GM21381 (cell line): Measurements from ENCODE around the gene MUC21.
"Not testable (repeated sequence)": the region's sequence is repeated elsewhere in the genome, so short reads cannot be mapped to it uniquely, and the experiment has no call there.

ENCODE experiments used
- ATAC-seq: cut with Tn5 transposase; IDR thresholded peaks from one replicate; pipeline ENCODE4 v1.9.1; 2021; ENCODE audit warnings: mild to moderate bottlenecking, moderate library complexity; ENCODE audit not compliant: unreplicated experiment

Gene MUC21

DNA sequence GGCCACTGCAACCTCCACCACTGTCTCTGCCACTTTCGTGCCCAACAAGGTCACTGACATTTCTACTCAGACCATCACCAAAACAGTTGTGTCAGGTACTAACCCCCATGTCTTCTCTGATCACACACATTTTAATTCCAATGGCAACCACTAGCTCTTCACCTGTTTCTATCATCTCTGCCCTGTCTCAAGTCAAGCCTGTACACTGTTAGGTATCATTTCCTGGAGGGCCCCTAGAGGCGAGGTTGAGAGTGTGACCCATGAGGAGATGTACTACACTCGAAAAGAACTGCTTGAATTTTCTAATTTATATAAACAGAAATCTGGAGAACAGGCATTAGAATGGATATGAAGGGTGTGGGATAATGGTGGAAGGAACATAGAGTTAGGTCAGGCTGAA lies 17.4 kb upstream of the MUC21 start:
- no peak for ATAC-seq

- not testable (repeated sequence) for ATAC-seq
Observed at GRCh38 chr6:30969171-30969570, 14.3 kb upstream of the MUC21 start.

DNA sequence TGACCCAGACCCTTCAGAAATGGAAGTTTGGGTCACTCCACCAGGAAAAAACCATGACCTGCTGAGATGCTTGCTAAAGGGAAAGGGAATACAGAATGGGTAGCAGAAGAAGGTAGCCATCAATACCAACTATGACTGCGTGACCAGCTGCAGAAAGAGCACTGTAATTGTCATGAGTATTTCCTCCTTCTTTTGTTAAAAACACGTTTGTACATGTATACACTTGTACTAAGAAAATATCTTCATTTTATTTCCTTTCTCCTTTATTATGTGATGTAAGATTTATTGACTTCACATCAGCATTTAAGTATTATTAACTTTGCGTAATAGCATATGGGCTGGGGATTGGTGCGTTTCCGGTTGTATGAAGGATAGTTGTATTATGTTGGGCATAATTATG lies 12.6 kb upstream of the MUC21 start:
- no peak for ATAC-seq

DNA sequence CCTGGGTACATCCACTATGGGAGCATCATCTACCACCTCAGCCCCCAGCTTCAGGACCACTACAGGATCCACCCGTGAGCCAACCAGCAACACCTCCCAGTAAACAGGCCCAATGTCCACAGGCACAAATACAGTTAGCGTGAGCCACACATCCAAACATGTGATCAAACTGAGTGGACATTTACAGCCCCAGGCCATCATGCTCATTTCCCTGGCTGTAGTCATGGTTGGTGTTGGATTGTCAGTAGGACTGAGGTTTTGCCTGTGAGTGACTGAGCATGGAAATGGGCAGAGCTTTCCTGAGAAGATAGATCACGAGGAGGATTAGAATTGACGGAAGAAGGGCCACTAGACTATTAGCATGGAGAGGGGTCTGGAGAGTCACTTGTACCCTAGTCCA lies 10.7 kb upstream of the MUC21 start:
- ATAC-seq: no peak

DNA sequence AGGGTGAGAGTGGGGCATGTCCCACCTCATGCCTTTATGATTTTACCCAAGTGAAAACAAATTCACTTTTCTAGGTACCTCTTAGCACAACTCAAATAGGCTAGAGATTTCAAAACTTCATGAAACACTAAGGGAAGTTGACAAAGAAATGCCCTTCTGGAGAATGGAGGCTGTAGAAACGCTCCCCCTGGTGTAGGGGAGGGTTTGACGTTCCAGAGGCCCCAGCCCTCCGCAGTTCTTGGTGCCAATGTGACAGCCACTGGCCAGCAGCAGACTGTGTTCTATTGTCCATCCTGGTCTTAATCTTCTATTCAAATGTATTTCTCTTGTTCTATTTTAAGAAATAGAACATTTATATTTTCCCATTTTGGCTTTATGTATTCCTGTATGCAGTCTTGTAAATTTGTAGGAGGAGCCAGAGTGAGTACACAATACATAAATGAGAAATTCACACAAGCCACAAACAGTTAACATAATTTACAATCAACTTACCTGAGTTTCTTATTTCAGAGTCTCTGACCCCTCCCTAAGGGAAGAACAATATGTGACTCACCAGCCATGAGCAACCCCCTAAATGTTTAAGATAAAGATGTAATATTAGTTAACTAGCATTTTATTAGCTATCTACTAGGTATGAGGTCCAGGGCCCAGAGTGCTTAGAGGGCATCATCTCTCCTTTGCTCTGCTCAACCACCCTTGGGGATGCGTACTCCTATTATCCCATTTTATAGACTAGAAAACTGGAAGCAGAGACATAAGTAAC lies 8.8 kb upstream of the MUC21 start:
- no peak for ATAC-seq

- ATAC-seq: no peak
Observed at GRCh38 chr6:30979141-30979540, 4.4 kb upstream of the MUC21 start.

- no peak for ATAC-seq
Observed at GRCh38 chr6:30979690-30980089, 3.8 kb upstream of the MUC21 start.

- no peak for ATAC-seq
Observed at GRCh38 chr6:30981942-30982772, 1.4 kb upstream of the MUC21 start.

DNA sequence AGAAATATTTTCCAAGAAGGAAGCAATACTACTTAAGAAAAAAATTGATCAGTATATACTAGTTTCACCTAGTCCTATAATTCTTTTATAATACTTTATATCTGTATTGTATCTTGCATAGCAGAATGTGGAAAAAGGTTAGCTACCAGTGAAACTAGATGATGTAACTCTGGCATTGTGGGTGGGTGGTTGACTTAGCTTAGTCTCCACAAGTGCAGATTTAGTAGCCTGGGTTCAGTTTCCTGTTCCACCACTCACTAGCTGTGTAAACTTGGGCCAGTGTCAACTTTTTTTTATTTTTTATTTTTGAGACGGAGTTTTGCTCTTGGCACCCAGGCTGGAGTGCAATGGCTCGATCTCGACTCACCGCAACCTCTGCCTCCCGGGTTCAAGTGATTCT lies 2.0 kb downstream of the MUC21 start:
- ATAC-seq: no peak

- ATAC-seq: no peak
Observed at GRCh38 chr6:30987304-30987703, 3.8 kb downstream of the MUC21 start.

- ATAC-seq: no peak
Observed at GRCh38 chr6:30988209-30988825, 4.8 kb downstream of the MUC21 start.

- ATAC-seq: no peak
Observed at GRCh38 chr6:30990422-30991086, 7.0 kb downstream of the MUC21 start.

- no peak for ATAC-seq
Observed at GRCh38 chr6:30991891-30992290, 8.4 kb downstream of the MUC21 start.

DNA sequence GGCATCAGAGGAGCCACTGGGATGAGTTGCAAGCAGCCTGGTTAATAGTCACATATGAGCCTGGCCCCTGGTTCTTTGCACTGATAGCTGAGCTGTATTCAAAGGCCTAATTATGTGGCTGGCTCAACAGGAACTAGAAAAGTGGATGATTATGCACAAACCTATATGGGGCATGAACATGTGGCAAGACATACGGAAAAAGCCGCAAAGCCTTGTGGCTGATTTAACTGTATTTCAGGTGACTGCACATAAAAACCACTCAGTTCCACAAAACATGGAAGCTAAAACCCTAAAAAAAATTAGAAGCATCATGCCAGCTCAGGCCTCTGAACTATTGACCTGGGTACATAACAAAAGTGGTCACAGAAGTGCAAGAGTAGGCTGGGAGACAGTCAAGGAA lies 13.8 kb downstream of the MUC21 start:
- ATAC-seq: no peak

DNA sequence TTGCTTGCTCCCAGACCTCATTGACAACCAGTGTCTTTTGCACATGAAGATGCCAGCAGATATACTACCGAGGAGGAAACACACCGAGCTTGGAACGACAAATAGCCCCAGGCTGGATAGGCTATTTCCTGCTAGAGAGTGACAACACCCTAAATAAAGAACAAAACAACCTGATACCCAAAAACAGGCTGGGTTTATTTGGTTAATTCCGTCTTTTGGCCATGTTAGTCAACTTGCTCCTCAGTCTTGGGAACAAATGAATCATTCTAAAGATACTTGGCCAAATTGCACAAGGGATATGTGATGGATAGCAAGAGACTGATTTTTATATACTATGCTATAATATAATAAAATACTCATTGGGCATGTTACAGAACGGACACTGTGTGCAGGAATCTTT lies 15.3 kb downstream of the MUC21 start:
- no peak for ATAC-seq

DNA sequence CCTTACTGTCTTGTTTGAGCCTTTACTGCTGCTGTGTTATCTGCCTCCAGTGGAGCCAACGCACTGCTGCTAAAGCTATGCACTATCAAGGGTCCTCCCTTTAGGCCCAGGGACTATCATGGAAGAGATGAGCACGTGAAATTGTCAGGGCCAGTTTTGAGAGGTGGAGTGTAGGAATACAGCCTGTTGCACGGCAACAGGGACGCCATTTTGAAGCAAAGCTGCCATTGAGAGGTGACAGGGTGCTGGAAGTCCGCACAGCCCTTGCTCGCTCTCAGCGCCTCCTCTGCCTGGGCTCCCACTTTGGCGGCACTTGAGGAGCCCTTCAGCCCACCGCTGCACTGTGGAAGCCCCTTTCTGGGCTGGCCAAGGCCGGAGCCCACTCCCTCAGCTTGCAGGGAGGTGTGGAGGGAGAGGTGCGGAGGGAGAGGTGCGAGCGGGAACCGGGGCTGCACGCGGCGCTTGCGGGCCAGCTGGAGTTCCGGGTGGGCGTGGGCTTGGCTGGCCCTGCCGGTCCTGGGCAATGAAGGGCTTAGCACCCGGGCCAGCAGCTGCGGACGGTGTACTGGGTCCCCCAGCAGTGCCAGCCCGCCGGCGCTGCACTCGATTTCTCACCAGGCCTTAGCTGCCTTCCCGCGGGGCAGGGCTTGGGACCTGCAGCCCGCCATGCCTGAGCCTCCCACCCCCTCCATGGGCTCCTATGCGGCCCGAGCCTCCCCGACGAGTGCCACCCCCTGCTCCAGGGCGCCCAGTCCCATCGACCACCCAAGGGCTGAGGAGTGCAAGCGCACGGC lies 16.7 kb downstream of the MUC21 start:
- not testable (repeated sequence) for ATAC-seq

GRCh38 chr6:31001281-31001888 lies 17.9 kb downstream of the MUC21 start:
- ATAC-seq: no peak

DNA sequence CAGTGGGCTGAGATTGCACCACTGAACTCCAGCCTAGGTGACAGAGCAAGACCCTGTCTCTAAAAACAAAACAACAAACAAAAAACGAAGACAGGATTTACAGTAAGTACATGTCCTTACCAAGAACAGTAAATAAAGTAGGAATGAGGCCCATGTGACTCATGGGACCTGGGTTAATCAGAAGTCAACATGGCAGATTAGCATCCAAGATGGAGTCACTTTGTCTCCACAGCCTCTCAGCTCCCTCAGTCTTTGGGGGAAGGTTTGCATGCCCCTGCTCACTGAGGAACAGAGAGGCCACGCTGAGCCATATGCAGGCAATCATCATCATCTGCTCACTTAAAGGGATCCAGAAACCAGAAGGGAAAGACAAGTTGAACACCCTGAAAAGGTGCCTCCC lies 19.0 kb downstream of the MUC21 start:
- no peak for ATAC-seq

DNA sequence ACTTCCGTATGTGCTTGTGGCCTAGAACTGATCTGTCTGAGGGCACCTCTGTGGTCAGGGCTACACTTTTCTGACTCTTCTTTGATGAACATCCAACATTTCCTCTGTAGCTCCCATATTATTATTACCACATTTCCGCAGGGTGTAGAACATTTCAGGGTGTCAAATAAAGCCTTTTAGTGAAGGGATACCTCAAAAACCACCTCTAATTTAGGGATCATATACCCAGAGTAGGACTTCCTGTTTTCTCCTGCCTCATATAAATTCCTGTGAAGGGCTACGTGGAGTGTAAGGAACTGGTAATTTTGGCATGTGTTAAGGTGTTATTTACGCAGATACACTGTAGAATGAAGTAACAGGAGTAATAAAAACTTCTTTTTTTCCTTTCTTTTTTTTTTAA lies 21.3 kb downstream of the MUC21 start:
- ATAC-seq: no peak
